OCI-LY3 (cell line): ENCODE results near the gene SFXN2.

ENCODE experiments used
- H2AFZ ChIP-seq: fragments of 200-600, 300-600 bp; shearing (Covaris generic); 2 replicates; pipeline ENCODE4 v1.6.0; 2014; ENCODE audit warnings: antibody characterized with exemption, low read depth, low read length
- H3K27ac ChIP-seq: fragments of 200-600, 300-600 bp; sonication (generic); 2 replicates; pipeline ENCODE4 v1.5.1; 2014; ENCODE audit warnings: mild to moderate bottlenecking, low read length, moderate library complexity, mixed read lengths
- H3K27me3 ChIP-seq: fragments of 200-600, 300-600 bp; sonication (generic); 2 replicates; pipeline ENCODE4 v1.6.1; 2014; ENCODE audit warnings: low read depth, low read length, mixed read lengths
- H3K36me3 ChIP-seq: fragments of 200-600, 300-600 bp; sonication (generic); replicated peaks from 2 replicates; pipeline ENCODE3; 2014; ENCODE audit warnings: low read depth, low read length, mixed read lengths
- H3K4me1 ChIP-seq: fragments of 300-600, 200-600 bp; sonication (generic); 2 replicates; pipeline ENCODE4 v1.6.1; 2014; ENCODE audit warnings: low read length, mixed read lengths
- H3K4me2 ChIP-seq: fragments of 200-600, 300-600 bp; sonication (generic); 2 replicates; pipeline ENCODE4 v1.6.1; 2014; ENCODE audit warnings: low read length, mixed read lengths
- H3K4me3 ChIP-seq: fragments of 300-600, 200-600 bp; sonication (generic); 2 replicates; pipeline ENCODE4 v1.5.1; 2014; ENCODE audit warnings: antibody characterized with exemption, mild to moderate bottlenecking, low read length, moderate library complexity
- H3K79me2 ChIP-seq: fragments of 300-600, 200-600 bp; shearing (Covaris generic); 2 replicates; pipeline ENCODE4 v1.6.1; 2014; ENCODE audit warnings: mild to moderate bottlenecking, low read length, mixed read lengths
- H3K9ac ChIP-seq: fragments of 300-600, 200-600 bp; shearing (Covaris generic); 2 replicates; pipeline ENCODE4 v1.6.0; 2014; ENCODE audit warnings: mild to moderate bottlenecking, low read length, moderate library complexity
- H3K9me3 ChIP-seq: fragments of 200-600, 300-600 bp; shearing (Covaris generic); 2 replicates; pipeline ENCODE4 v1.6.1; 2014; ENCODE audit warnings: low read length, mixed read lengths; ENCODE audit not compliant: insufficient read depth
- H4K20me1 ChIP-seq: fragments of 200-600, 300-600 bp; sonication (generic); 2 replicates; pipeline ENCODE4 v1.6.1; 2016; ENCODE audit warnings: low read length, mixed read lengths; ENCODE audit not compliant: insufficient read depth
- CTCF ChIP-seq: fragments of 200-600, 300-600 bp; sonication (generic); IDR thresholded peaks from 2 replicates; pipeline ENCODE4 v1.5.1; 2014; ENCODE audit warnings: antibody characterized with exemption, low read length, low read depth
- EZH2phosphoT487 ChIP-seq: fragments of 200-600 bp; shearing (Covaris generic); IDR thresholded peaks from 2 replicates; pipeline ENCODE4 v1.6.1; 2018; ENCODE audit warnings: antibody characterized with exemption, mixed run types, low read depth

Gene SFXN2

GRCh38 chr10:102727037-102727818 lies 12.8 kb downstream of the SFXN2 start:
- Histone ChIP-seq H3K9ac (no peak overlapping the region), H3K9me3 (no peaks in the 10 kb centered on the region), H3K79me2 (peaks cover 18% of the 10 kb centered on the region), H4K20me1 (no peaks in the 10 kb centered on the region), H3K36me3 (peaks cover 9% of the 10 kb centered on the region), H3K27me3 (no peaks in the 10 kb centered on the region), H2AFZ (no peak overlapping the region), H3K4me2 (no peak overlapping the region), H3K4me1 (no peaks in the 10 kb centered on the region), H3K27ac (no peak overlapping the region), H3K4me3 (no peak overlapping the region)
- TF ChIP-seq EZH2phosphoT487 (no peak), CTCF (no peak)

- Histone ChIP-seq H3K79me2 (peaks cover under 1% of the 10 kb centered on the region), H2AFZ (no peak overlapping the region), H3K27me3 (no peaks in the 10 kb centered on the region), H3K4me3 (no peak overlapping the region), H3K9ac (no peak overlapping the region), H3K9me3 (no peaks in the 10 kb centered on the region), H3K36me3 (peaks cover 12% of the 10 kb centered on the region), H3K4me2 (no peak overlapping the region), H4K20me1 (no peaks in the 10 kb centered on the region), H3K4me1 (no peaks in the 10 kb centered on the region), H3K27ac (no peak overlapping the region)
- TF ChIP-seq CTCF (peak; percentile 63), EZH2phosphoT487 (no peak)
These were observed 14.9 kb downstream of the SFXN2 start for GRCh38 chr10:102729029-102730026.

DNA sequence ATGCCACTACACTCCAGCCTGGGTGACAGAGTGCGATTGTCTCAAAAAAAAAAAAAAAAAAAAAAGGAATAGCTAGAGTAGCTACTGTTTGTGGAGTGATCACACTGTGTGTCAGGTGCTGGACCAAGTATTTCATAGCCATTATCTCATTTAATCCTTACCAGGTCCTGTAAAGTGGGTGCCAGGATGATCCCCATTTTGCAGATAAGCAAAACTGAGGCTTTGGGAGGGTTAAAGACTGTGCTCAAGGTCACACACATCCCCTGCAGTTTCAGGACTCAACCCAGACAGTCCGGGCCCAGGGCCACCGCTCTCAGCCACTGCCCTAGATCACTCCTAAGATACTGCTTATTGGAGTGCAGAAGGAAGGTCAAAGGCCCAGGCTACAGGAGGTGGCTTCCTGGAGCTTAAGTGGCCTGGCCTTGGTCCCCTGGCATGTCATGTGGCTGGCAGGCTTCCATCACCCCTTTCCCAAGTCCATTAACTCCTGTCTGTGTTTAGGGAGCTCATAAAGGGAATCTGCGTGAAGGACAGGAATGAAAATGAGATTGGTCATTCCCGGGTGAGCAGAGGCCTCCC lies 16.9 kb downstream of the SFXN2 start:
- TF ChIP-seq CTCF (no peak), EZH2phosphoT487 (no peak)
- no peaks in the 10 kb centered on the region for H3K4me1 ChIP-seq
- no peaks in the 10 kb centered on the region for H3K27me3 ChIP-seq
- no peak overlapping the region for H3K27ac ChIP-seq
- H3K36me3 ChIP-seq, result peaks cover 12% of the 10 kb centered on the region
- H4K20me1 ChIP-seq, result no peaks in the 10 kb centered on the region
- H3K4me3 ChIP-seq, result no peak overlapping the region
- H3K9me3 ChIP-seq, result no peaks in the 10 kb centered on the region
- no peak overlapping the region for H2AFZ ChIP-seq
- no peak overlapping the region for H3K9ac ChIP-seq
- no peak overlapping the region for H3K4me2 ChIP-seq
- no peaks in the 10 kb centered on the region for H3K79me2 ChIP-seq

- Histone ChIP-seq H3K36me3 (peaks cover 14% of the 10 kb centered on the region), H3K27ac (no peak overlapping the region), H4K20me1 (no peaks in the 10 kb centered on the region), H3K4me2 (no peak overlapping the region), H3K79me2 (no peaks in the 10 kb centered on the region), H3K4me3 (no peak overlapping the region), H3K27me3 (no peaks in the 10 kb centered on the region), H2AFZ (no peak overlapping the region), H3K9ac (no peak overlapping the region), H3K9me3 (no peaks in the 10 kb centered on the region), H3K4me1 (no peaks in the 10 kb centered on the region)
- TF ChIP-seq CTCF (no peak), EZH2phosphoT487 (no peak)
These were observed 18.2 kb downstream of the SFXN2 start for GRCh38 chr10:102732661-102733060.
